SK-N-MC (cell line): ENCODE data around the gene PSMD7.

ENCODE experiments used
- EZH2 ChIP-seq: fragments of 200-600 bp; sonication (generic); IDR thresholded peaks from one replicate; pipeline ENCODE4 v1.6.1; 2017; ENCODE audit warnings: antibody characterized with exemption
- POLR2AphosphoS5 ChIP-seq: IDR thresholded peaks from 2 replicates; pipeline ENCODE4 v1.6.1; 2012; ENCODE audit warnings: mild to moderate bottlenecking, low read depth, low read length, borderline replicate concordance

GRCh38 chr16:74261068-74261467 lies 35.5 kb upstream of the PSMD7 start:
- TF ChIP-seq EZH2, result no peak
- no peak for TF ChIP-seq POLR2AphosphoS5
